GM23338 (cell line): ENCODE measurements around the gene EML4. TPM values are rescaled to one million over a fixed set of nuclear protein-coding genes. Genes with fewer than 3 reads are reported as not detected.

Experiments used
- ATAC-seq: fragments of 200-7000 bp; cut with Tn5 transposase; 3 replicates; pipeline ENCODE4 v1.9.1; 2020
- DNase-seq: peaks from one replicate; pipeline ENCODE4 v3.0.0-alpha.2; 2015; ENCODE audit warnings: low spot score
- H2AFZ ChIP-seq: fragments of 200-600 bp; sonication (generic); 2 replicates; pipeline ENCODE4 v1.8.0; 2016; ENCODE audit warnings: antibody characterized with exemption, mild to moderate bottlenecking, moderate library complexity
- H3F3A ChIP-seq: fragments of 200-600 bp; sonication (generic); replicated peaks from 2 replicates; pipeline ENCODE4 v1.8.0; 2017; ENCODE audit warnings: antibody characterized with exemption, mixed run types, low read depth
- H3K27ac ChIP-seq: fragments of 200-600 bp; sonication (generic); 2 replicates; pipeline ENCODE4 v1.6.1; 2016; ENCODE audit warnings: low read depth
- H3K27me3 ChIP-seq: fragments of 200-600 bp; sonication (generic); 2 replicates; pipeline ENCODE4 v1.8.0; 2016; ENCODE audit warnings: mild to moderate bottlenecking, mixed run types, moderate library complexity; ENCODE audit not compliant: insufficient read depth
- H3K36me3 ChIP-seq: fragments of 200-600 bp; sonication (generic); 2 replicates; pipeline ENCODE4 v1.8.0; 2016; ENCODE audit warnings: mild to moderate bottlenecking; ENCODE audit not compliant: insufficient read depth
- H3K4me1 ChIP-seq: fragments of 200-600 bp; sonication (generic); 2 replicates; pipeline ENCODE4 v1.8.0; 2016; ENCODE audit warnings: mild to moderate bottlenecking, moderate library complexity; ENCODE audit not compliant: insufficient read depth
- H3K4me2 ChIP-seq: fragments of 200-600 bp; sonication (generic); 2 replicates; pipeline ENCODE4 v1.7.1; 2017; ENCODE audit warnings: mixed run types
- H3K4me3 ChIP-seq: fragments of 200-600 bp; sonication (generic); 2 replicates; pipeline ENCODE4 v1.6.1; 2016; ENCODE audit warnings: mixed run types
- H3K79me2 ChIP-seq: fragments of 200-600 bp; sonication (generic); replicated peaks from 2 replicates; pipeline ENCODE4 v1.8.0; 2017; ENCODE audit warnings: mild to moderate bottlenecking; ENCODE audit not compliant: insufficient read depth
- H3K9me2 ChIP-seq: fragments of 200-600 bp; sonication (generic); 2 replicates; pipeline ENCODE4 v1.8.0; 2017; ENCODE audit not compliant: insufficient read depth
- H4K20me1 ChIP-seq: fragments of 200-600 bp; sonication (generic); replicated peaks from 2 replicates; pipeline ENCODE4 v1.8.0; 2017; ENCODE audit warnings: mild to moderate bottlenecking; ENCODE audit not compliant: insufficient read depth
- H3K27ac Mint-ChIP-seq: 2 replicates; pipeline ENCODE4 v1.8.0; 2020; ENCODE audit warnings: inconsistent platforms, mild to moderate bottlenecking, moderate library complexity, mixed read lengths
- H3K27me3 Mint-ChIP-seq: 3 replicates; pipeline ENCODE4 v1.8.0; 2022; ENCODE audit warnings: low read depth, mild to moderate bottlenecking, moderate library complexity, mixed read lengths, inconsistent platforms; ENCODE audit not compliant: insufficient read depth, poor library complexity
- H3K36me3 Mint-ChIP-seq: 3 replicates; pipeline ENCODE4 v1.8.0; 2021; ENCODE audit warnings: low read depth, mild to moderate bottlenecking, inconsistent platforms, moderate library complexity, mixed read lengths
- H3K4me1 Mint-ChIP-seq: 3 replicates; pipeline ENCODE4 v1.8.0; 2020; ENCODE audit warnings: mild to moderate bottlenecking, inconsistent platforms, mixed read lengths
- H3K4me3 Mint-ChIP-seq: 3 replicates; pipeline ENCODE4 v1.8.0; 2021; ENCODE audit warnings: moderate library complexity, mild to moderate bottlenecking, inconsistent platforms, mixed read lengths
- H3K9me3 Mint-ChIP-seq: 3 replicates; pipeline ENCODE4 v1.8.0; 2020; ENCODE audit warnings: moderate library complexity, mild to moderate bottlenecking, inconsistent platforms, mixed read lengths
- EZH2phosphoT487 ChIP-seq: fragments of 200-600 bp; sonication (generic); IDR thresholded peaks from one replicate; pipeline ENCODE4 v1.8.1; 2018; ENCODE audit warnings: antibody characterized with exemption; ENCODE audit not compliant: unreplicated experiment
- JUNB ChIP-seq: IDR thresholded peaks from one replicate; pipeline ENCODE4 v1.6.1; 2016; ENCODE audit warnings: antibody characterized with exemption; ENCODE audit not compliant: unreplicated experiment
- ZNF114 ChIP-seq: fragments of 250-450 bp; sonication (Bioruptor Pico); IDR thresholded peaks from 2 replicates; pipeline ENCODE4 v1.5.0; 2020; ENCODE audit warnings: mild to moderate bottlenecking, moderate library complexity
- ZNF331 ChIP-seq: fragments of 250-450 bp; sonication (Bioruptor Pico); IDR thresholded peaks from 2 replicates; pipeline ENCODE4 v1.5.0; 2020; ENCODE audit warnings: low read depth, mild to moderate bottlenecking, moderate library complexity
- polyA plus RNA-seq: library from polyadenylated mRNA; unstranded; fragments of >200 nt; fragmentation: Nextera tagmentation; extraction: Ambion mirVana; gene quantifications from 2 replicates; pipeline ENCODE4 v1.2.1, GENCODE V29; 2016
- total RNA-seq: library from RNA; depleted of rRNA; stranded (reverse); fragments of >200 nt; shearing (Covaris generic); gene quantifications from 2 replicates; pipeline ENCODE4 v1.2.3, GENCODE V29; 2014
- TF ChIP-seq, protein P1 (sequence below), 2 experiments: fragments of 200-600 bp in 1 of 2; sonication (generic) in 1 of 2; conservative IDR thresholded peaks; 2 replicates each; pipeline versions ENCODE4 v1.5.1 to v1.6.1; 2016 to 2017; ENCODE audit warnings: antibody characterized with exemption in 2 of 2, low read depth in 2 of 2, mild to moderate bottlenecking in 2 of 2, moderate library complexity in 1 of 2
- TF ChIP-seq, protein P2 (sequence below): IDR thresholded peaks from one replicate; pipeline ENCODE4 v1.6.1; 2018; ENCODE audit warnings: antibody characterized with exemption; ENCODE audit not compliant: unreplicated experiment
- TF ChIP-seq, protein P3 (sequence below): IDR thresholded peaks from 2 replicates; pipeline ENCODE4 v1.6.1; 2016; ENCODE audit warnings: antibody characterized with exemption

EML4 gene
- total and polyA plus RNA-seq, 2 experiments from 2014 or later = 65.3 to 115 TPM

DNA sequence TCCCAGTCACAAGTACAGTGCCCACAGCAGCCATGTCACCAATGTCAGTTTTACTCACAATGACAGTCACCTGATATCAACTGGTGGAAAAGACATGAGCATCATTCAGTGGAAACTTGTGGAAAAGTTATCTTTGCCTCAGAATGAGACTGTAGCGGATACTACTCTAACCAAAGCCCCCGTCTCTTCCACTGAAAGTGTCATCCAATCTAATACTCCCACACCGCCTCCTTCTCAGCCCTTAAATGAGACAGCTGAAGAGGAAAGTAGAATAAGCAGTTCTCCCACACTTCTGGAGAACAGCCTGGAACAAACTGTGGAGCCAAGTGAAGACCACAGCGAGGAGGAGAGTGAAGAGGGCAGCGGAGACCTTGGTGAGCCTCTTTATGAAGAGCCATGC lies 160.6 kb downstream of the EML4 start (continued):
- TF ChIP-seq, protein P1, sequence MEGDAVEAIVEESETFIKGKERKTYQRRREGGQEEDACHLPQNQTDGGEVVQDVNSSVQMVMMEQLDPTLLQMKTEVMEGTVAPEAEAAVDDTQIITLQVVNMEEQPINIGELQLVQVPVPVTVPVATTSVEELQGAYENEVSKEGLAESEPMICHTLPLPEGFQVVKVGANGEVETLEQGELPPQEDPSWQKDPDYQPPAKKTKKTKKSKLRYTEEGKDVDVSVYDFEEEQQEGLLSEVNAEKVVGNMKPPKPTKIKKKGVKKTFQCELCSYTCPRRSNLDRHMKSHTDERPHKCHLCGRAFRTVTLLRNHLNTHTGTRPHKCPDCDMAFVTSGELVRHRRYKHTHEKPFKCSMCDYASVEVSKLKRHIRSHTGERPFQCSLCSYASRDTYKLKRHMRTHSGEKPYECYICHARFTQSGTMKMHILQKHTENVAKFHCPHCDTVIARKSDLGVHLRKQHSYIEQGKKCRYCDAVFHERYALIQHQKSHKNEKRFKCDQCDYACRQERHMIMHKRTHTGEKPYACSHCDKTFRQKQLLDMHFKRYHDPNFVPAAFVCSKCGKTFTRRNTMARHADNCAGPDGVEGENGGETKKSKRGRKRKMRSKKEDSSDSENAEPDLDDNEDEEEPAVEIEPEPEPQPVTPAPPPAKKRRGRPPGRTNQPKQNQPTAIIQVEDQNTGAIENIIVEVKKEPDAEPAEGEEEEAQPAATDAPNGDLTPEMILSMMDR (conservative IDR thresholded peaks at IDR 0.05; ENCODE audit: low read depth in 2 of 2) = no peak
- TF ChIP-seq ZNF331 (CRISPR knock-in tag) (no peak), JUNB (no peak)
- TF ChIP-seq, protein P2, sequence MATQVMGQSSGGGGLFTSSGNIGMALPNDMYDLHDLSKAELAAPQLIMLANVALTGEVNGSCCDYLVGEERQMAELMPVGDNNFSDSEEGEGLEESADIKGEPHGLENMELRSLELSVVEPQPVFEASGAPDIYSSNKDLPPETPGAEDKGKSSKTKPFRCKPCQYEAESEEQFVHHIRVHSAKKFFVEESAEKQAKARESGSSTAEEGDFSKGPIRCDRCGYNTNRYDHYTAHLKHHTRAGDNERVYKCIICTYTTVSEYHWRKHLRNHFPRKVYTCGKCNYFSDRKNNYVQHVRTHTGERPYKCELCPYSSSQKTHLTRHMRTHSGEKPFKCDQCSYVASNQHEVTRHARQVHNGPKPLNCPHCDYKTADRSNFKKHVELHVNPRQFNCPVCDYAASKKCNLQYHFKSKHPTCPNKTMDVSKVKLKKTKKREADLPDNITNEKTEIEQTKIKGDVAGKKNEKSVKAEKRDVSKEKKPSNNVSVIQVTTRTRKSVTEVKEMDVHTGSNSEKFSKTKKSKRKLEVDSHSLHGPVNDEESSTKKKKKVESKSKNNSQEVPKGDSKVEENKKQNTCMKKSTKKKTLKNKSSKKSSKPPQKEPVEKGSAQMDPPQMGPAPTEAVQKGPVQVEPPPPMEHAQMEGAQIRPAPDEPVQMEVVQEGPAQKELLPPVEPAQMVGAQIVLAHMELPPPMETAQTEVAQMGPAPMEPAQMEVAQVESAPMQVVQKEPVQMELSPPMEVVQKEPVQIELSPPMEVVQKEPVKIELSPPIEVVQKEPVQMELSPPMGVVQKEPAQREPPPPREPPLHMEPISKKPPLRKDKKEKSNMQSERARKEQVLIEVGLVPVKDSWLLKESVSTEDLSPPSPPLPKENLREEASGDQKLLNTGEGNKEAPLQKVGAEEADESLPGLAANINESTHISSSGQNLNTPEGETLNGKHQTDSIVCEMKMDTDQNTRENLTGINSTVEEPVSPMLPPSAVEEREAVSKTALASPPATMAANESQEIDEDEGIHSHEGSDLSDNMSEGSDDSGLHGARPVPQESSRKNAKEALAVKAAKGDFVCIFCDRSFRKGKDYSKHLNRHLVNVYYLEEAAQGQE = no peak
- TF ChIP-seq, protein P3, sequence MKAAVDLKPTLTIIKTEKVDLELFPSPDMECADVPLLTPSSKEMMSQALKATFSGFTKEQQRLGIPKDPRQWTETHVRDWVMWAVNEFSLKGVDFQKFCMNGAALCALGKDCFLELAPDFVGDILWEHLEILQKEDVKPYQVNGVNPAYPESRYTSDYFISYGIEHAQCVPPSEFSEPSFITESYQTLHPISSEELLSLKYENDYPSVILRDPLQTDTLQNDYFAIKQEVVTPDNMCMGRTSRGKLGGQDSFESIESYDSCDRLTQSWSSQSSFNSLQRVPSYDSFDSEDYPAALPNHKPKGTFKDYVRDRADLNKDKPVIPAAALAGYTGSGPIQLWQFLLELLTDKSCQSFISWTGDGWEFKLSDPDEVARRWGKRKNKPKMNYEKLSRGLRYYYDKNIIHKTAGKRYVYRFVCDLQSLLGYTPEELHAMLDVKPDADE = no peak

DNA sequence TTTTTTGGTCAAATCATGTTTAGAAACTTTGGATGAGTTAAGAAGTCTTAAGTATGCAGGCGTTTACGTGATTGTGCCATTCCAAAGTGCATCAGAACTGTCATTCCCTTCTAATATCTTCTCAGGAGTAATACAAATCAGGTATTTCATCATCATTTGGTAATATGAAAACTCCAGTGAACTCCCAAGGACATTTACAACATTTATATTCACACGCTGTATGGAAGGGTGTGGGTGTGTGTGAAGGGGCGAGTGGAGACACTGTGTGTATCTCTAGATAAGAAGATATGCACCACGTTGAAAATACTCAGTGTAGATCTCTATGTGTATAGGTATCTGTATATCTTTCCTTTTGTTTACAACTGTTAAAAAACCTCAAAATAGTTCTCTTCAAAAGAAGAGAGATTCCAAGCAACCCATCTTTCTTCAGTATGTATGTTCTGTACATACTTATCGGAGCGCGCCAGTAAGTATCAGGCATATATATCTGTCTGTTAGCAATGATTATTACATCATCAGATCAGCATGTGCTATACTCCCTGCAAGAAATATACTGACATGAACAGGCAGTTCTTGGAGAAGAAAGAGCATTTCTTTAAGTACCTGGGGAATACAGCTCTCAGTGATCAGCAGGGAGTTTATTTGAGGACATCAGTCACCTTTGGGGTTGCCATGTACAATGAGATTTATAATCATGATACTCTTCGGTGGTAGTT lies 162.6 kb downstream of the EML4 start:
- Mint-ChIP-seq H3K36me3 (peaks cover 41% of the 10 kb centered on the region), H3K4me3 (no peak overlapping the region), H3K27ac (no peak overlapping the region), H3K4me1 (no peaks in the 10 kb centered on the region), H3K9me3 (no peaks in the 10 kb centered on the region), H3K27me3 (no peaks in the 10 kb centered on the region)
- peaks cover 29% of the 10 kb centered on the region for H3K36me3 ChIP-seq
- no peaks in the 10 kb centered on the region for H3K79me2 ChIP-seq
- DNase-seq (no peak), ATAC-seq (no peak)
- no peaks in the 10 kb centered on the region for H3K9me2 ChIP-seq
- H2AFZ ChIP-seq = no peak overlapping the region
- TF ChIP-seq, protein P1 (conservative IDR thresholded peaks at IDR 0.05; ENCODE audit: low read depth in 2 of 2) = no peak
- TF ChIP-seq EZH2phosphoT487 (no peak), ZNF114 (CRISPR knock-in tag) (no peak)
- TF ChIP-seq, protein P2 = no peak
- H3K4me2 ChIP-seq = no peak overlapping the region
- H3K4me3 ChIP-seq = no peak overlapping the region
- H3K27me3 ChIP-seq = no peaks in the 10 kb centered on the region
- peaks cover 11% of the 10 kb centered on the region; the same call in 1 of the 2 replicates for H4K20me1 ChIP-seq
- H3K4me1 ChIP-seq = no peaks in the 10 kb centered on the region
- no peak overlapping the region for H3K27ac ChIP-seq
- H3F3A ChIP-seq = 0 out of 2 replicates have a peak, but pooled peaks cover 3% of the 10 kb centered on the region
